MM.1S (cell line): ENCODE results near the gene C14orf39.
"Not testable (repeated sequence)": the region's sequence is repeated elsewhere in the genome, so short reads cannot be mapped to it uniquely, and the experiment has no call there.

ENCODE experiments used
- DNase-seq: peaks from one replicate; pipeline ENCODE4 v3.0.0-alpha.2; 2015
- H2AFZ ChIP-seq: fragments of 300-600 bp; sonication (generic); 2 replicates; pipeline ENCODE4 v1.6.0; 2016; ENCODE audit warnings: antibody characterized with exemption, low read length
- H3F3A ChIP-seq: fragments of 300-600 bp; sonication (generic); 2 replicates; pipeline ENCODE4 v1.6.1; 2016; ENCODE audit warnings: mild to moderate bottlenecking, antibody characterized with exemption, low read length, moderate library complexity, mixed read lengths; ENCODE audit not compliant: insufficient read depth
- H3K27ac ChIP-seq: fragments of 300-600 bp; sonication (generic); 2 replicates; pipeline ENCODE4 v1.5.1; 2016; ENCODE audit warnings: mild to moderate bottlenecking, low read length
- H3K27me3 ChIP-seq: fragments of 300-600 bp; sonication (generic); replicated peaks from 2 replicates; pipeline ENCODE4 v1.6.0; 2016; ENCODE audit warnings: low read length; ENCODE audit not compliant: insufficient read depth
- H3K36me3 ChIP-seq: fragments of 300-600 bp; sonication (generic); replicated peaks from 2 replicates; pipeline ENCODE4 v1.6.1; 2016; ENCODE audit warnings: mild to moderate bottlenecking, low read length, mixed read lengths; ENCODE audit not compliant: insufficient read depth
- H3K4me1 ChIP-seq: fragments of 300-600 bp; sonication (generic); 2 replicates; pipeline ENCODE4 v1.6.1; 2016; ENCODE audit warnings: low read length, mixed read lengths
- H3K4me2 ChIP-seq: fragments of 300-600 bp; sonication (generic); 2 replicates; pipeline ENCODE4 v1.6.0; 2016; ENCODE audit warnings: low read depth, low read length
- H3K4me3 ChIP-seq: fragments of 300-600 bp; sonication (generic); 2 replicates; pipeline ENCODE4 v1.5.1; 2016; ENCODE audit warnings: low read length, mixed read lengths
- H3K79me2 ChIP-seq: fragments of 300-600 bp; sonication (generic); 2 replicates; pipeline ENCODE4 v1.6.1; 2016; ENCODE audit warnings: mixed run types, low read length, mixed read lengths
- H3K9ac ChIP-seq: fragments of 300-600 bp; sonication (generic); 2 replicates; pipeline ENCODE4 v1.6.1; 2016; ENCODE audit warnings: low read length, mixed read lengths
- H3K9me2 ChIP-seq: fragments of 300-600 bp; sonication (generic); replicated peaks from 2 replicates; pipeline ENCODE4 v1.6.1; 2016; ENCODE audit warnings: mild to moderate bottlenecking, low read length, mixed read lengths; ENCODE audit not compliant: insufficient read depth
- H3K9me3 ChIP-seq: fragments of 300-600 bp; sonication (generic); replicated peaks from 2 replicates; pipeline ENCODE4 v1.6.1; 2016; ENCODE audit warnings: mild to moderate bottlenecking, low read length, mixed read lengths; ENCODE audit not compliant: insufficient read depth
- H4K20me1 ChIP-seq: fragments of 300-600 bp; sonication (generic); 2 replicates; pipeline ENCODE4 v1.6.1; 2016; ENCODE audit warnings: mild to moderate bottlenecking, low read length, moderate library complexity, mixed read lengths; ENCODE audit not compliant: insufficient read depth
- EZH2 ChIP-seq: fragments of 300-600 bp; sonication (generic); optimal IDR thresholded peaks from 2 replicates; pipeline ENCODE3; 2017; ENCODE audit warnings: low read depth, mild to moderate bottlenecking, antibody characterized with exemption, low read length, mixed read lengths
- EZH2phosphoT487 ChIP-seq: fragments of 300-600 bp; sonication (generic); IDR thresholded peaks from 2 replicates; pipeline ENCODE4 v1.6.1; 2018; ENCODE audit warnings: antibody characterized with exemption, low read length
- TF ChIP-seq, protein P1 (sequence below): fragments of 300-600 bp; sonication (generic); IDR thresholded peaks from 2 replicates; pipeline ENCODE4 v1.5.1; 2016; ENCODE audit warnings: antibody characterized with exemption, low read length, mixed read lengths

C14orf39 gene

DNA sequence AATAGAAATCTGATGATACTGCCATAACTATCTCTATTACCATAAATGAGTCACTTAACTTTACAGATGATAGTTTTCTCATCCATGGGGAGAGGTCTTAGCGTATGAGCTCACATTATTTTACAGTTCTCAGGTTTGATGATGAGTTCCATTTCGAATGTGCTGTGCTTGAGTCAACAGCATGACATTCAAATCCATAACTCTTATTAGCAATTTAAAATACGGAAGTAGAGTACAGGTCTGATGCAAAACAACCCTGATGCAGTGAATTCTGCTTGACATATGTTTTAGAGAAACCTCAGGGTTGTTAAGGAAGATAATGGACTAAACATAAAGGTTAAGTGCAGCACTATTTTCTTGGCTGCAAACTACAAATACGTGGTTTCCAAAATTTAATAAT, 30.0 kb downstream of the C14orf39 start:
- H3K9ac ChIP-seq = no peak overlapping the region
- H3F3A ChIP-seq = no peaks in the 10 kb centered on the region
- no peak for TF ChIP-seq EZH2
- TF ChIP-seq, protein P1, sequence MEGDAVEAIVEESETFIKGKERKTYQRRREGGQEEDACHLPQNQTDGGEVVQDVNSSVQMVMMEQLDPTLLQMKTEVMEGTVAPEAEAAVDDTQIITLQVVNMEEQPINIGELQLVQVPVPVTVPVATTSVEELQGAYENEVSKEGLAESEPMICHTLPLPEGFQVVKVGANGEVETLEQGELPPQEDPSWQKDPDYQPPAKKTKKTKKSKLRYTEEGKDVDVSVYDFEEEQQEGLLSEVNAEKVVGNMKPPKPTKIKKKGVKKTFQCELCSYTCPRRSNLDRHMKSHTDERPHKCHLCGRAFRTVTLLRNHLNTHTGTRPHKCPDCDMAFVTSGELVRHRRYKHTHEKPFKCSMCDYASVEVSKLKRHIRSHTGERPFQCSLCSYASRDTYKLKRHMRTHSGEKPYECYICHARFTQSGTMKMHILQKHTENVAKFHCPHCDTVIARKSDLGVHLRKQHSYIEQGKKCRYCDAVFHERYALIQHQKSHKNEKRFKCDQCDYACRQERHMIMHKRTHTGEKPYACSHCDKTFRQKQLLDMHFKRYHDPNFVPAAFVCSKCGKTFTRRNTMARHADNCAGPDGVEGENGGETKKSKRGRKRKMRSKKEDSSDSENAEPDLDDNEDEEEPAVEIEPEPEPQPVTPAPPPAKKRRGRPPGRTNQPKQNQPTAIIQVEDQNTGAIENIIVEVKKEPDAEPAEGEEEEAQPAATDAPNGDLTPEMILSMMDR = no peak
- TF ChIP-seq EZH2phosphoT487 = no peak
- H3K79me2 ChIP-seq = no peaks in the 10 kb centered on the region
- no peaks in the 10 kb centered on the region for H4K20me1 ChIP-seq
- no peak overlapping the region for H3K4me3 ChIP-seq
- no peak overlapping the region for H2AFZ ChIP-seq
- no peak overlapping the region for H3K27ac ChIP-seq
- H3K9me2 ChIP-seq = no peaks in the 10 kb centered on the region
- DNase-seq = no peak
- no peaks in the 10 kb centered on the region for H3K4me1 ChIP-seq
- H3K9me3 ChIP-seq = no peaks in the 10 kb centered on the region
- H3K36me3 ChIP-seq = no peaks in the 10 kb centered on the region
- H3K27me3 ChIP-seq = no peaks in the 10 kb centered on the region
- no peak overlapping the region for H3K4me2 ChIP-seq

DNA sequence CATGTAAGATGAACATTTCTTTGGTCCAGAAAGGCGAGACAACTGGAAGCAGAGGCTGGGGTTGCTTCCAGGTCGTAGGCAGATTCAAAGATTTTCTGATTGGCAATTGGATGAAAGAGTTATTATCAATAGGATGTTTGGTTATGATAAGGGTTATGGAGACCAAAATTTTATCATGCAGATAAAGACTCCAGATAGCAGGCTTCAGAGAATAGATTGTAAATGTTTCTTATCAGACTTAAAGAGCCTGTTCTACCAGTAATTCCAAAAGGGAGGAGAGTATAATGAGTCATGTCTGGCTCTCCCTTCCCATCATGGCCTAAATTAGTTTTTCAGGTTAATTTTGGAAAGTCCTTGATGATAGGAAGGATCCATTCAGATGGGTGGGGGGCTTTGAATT, 55.6 kb downstream of the C14orf39 start:
- TF ChIP-seq EZH2 (no peak), EZH2phosphoT487 (no peak)
- TF ChIP-seq, protein P1 = no peak

DNA sequence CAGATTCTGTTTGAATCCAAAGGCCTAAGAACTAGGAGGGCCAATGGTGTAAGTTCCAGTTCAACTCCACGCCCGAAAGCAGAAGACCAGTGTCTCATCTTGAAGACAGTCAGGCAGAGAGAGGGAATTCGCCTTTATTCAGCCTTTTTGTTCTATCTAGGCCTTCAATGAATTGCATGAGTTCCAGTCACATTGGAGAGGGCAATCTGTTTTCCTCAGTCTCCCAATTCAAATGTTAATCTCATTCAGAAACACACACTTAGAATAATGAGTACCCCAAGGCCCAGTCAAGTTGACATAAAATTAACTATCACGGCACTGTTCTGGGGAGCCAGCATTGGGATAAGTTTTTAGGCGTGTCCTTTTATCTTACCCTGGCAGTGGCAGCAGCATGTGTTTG, 65.8 kb downstream of the C14orf39 start:
- no peaks in the 10 kb centered on the region for H4K20me1 ChIP-seq
- H3K9me3 ChIP-seq = no peaks in the 10 kb centered on the region
- no peak for DNase-seq
- H2AFZ ChIP-seq = no peak overlapping the region
- no peak overlapping the region for H3K9ac ChIP-seq
- H3K4me3 ChIP-seq = no peak overlapping the region
- no peaks in the 10 kb centered on the region for H3K27me3 ChIP-seq
- no peaks in the 10 kb centered on the region for H3K79me2 ChIP-seq
- no peak overlapping the region for H3K4me2 ChIP-seq
- no peaks in the 10 kb centered on the region for H3F3A ChIP-seq
- H3K36me3 ChIP-seq = no peaks in the 10 kb centered on the region
- TF ChIP-seq EZH2 (no peak), EZH2phosphoT487 (no peak)
- TF ChIP-seq, protein P1 = no peak
- no peak overlapping the region for H3K27ac ChIP-seq
- no peaks in the 10 kb centered on the region for H3K4me1 ChIP-seq
- no peaks in the 10 kb centered on the region for H3K9me2 ChIP-seq

More for the DNA sequence above, 55.6 kb downstream of the C14orf39 start:
- H3K4me2 ChIP-seq = no peak overlapping the region
- H3K9me2 ChIP-seq = no peaks in the 10 kb centered on the region
- no peaks in the 10 kb centered on the region for H4K20me1 ChIP-seq
- H3K36me3 ChIP-seq = no peaks in the 10 kb centered on the region
- no peaks in the 10 kb centered on the region for H3F3A ChIP-seq
- no peaks in the 10 kb centered on the region for H3K9me3 ChIP-seq
- H3K27ac ChIP-seq = no peak overlapping the region
- no peaks in the 10 kb centered on the region for H3K27me3 ChIP-seq
- H3K79me2 ChIP-seq = no peaks in the 10 kb centered on the region
- no peaks in the 10 kb centered on the region for H3K4me1 ChIP-seq
- H3K4me3 ChIP-seq = no peak overlapping the region
- no peak overlapping the region for H3K9ac ChIP-seq
- no peak overlapping the region for H2AFZ ChIP-seq
- DNase-seq = no peak

DNA sequence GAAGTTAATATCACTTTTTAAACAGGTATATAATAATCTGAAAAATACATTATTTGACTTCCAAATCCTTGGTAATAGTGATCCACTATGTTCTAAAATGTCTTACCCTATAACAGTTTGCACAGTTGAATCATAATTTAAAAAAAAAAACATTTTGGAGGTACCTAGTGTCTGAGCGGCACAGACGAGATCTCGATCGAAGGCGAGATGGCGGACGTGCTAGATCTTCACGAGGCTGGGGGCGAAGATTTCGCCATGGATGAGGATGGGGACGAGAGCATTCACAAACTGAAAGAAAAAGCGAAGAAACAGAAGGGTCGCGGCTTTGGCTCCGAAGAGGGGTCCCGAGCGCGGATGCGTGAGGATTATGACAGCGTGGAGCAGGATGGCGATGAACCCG, 88.3 kb downstream of the C14orf39 start:
- not testable (repeated sequence) for H3F3A ChIP-seq, H3K9me3 ChIP-seq, H3K4me1 ChIP-seq, H3K4me3 ChIP-seq, H3K9ac ChIP-seq, H3K27ac ChIP-seq, H4K20me1 ChIP-seq, DNase-seq, H3K27me3 ChIP-seq, H3K9me2 ChIP-seq, H3K36me3 ChIP-seq, H3K79me2 ChIP-seq, H3K4me2 ChIP-seq, H2AFZ ChIP-seq
